Transverse colon (tissue), 4 donors: ENCODE results near the gene VASH2. TPM values are rescaled to one million over a fixed set of nuclear protein-coding genes. Genes with fewer than 3 reads are reported as not detected.

ENCODE experiments used
- DNase-seq: peaks from one replicate; pipeline ENCODE4 v3.0.0-alpha.2; 2019
- H3K27ac ChIP-seq, 4 donors: fragments of 200-600 bp; sonication (generic); 2 replicates each; pipeline ENCODE4 v1.5.1; 2016 to 2018; ENCODE audit warnings: inconsistent platforms in 4 of 4
- H3K27me3 ChIP-seq: fragments of 200-600 bp; sonication (generic); 2 replicates; pipeline ENCODE4 v1.5.1; 2017; ENCODE audit warnings: inconsistent platforms
- H3K36me3 ChIP-seq, 4 donors: fragments of 200-600 bp; sonication (generic); 2 replicates each; pipeline ENCODE4 v1.5.1; 2017 to 2019; ENCODE audit warnings: inconsistent platforms in 4 of 4
- H3K4me1 ChIP-seq, 4 donors: fragments of 200-600 bp; sonication (generic); 2 replicates each; pipeline ENCODE4 v1.5.1; 2017 to 2020; ENCODE audit warnings: inconsistent platforms in 4 of 4
- H3K4me3 ChIP-seq, 4 donors: fragments of 200-600 bp; sonication (generic); 1 replicate in 1 of 4; 2 replicates in 3 of 4; pipeline versions ENCODE4 v1.5.1 to v1.6.1; 2017 to 2019; ENCODE audit warnings: inconsistent platforms in 4 of 4
- H3K9me3 ChIP-seq, 2 donors: fragments of 200-600 bp; sonication (generic); 2 replicates each; pipeline ENCODE4 v1.5.1; 2017 to 2019; ENCODE audit warnings: inconsistent platforms in 2 of 2
- CTCF ChIP-seq, 5 experiments: fragments of 200-600 bp in 3 of 5; fragments of 450-650 bp in 2 of 5; sonication (generic) in 3 of 5; IDR thresholded peaks; 1 replicate in 2 of 5; 2 replicates in 3 of 5; pipeline ENCODE4 v1.5.1; 2016 to 2017; ENCODE audit warnings: antibody characterized with exemption in 5 of 5, inconsistent platforms in 3 of 5, mild to moderate bottlenecking in 2 of 5, moderate library complexity in 1 of 5
- EP300 ChIP-seq: sonication (generic); formaldehyde crosslinking; IDR thresholded peaks from one replicate; pipeline ENCODE4 v1.6.1; 2017; ENCODE audit warnings: antibody characterized with exemption, low read depth
- POLR2A ChIP-seq: fragments of 450-650 bp; IDR thresholded peaks from one replicate; pipeline ENCODE4 v1.6.1; 2016; ENCODE audit warnings: antibody characterized with exemption, mild to moderate bottlenecking, moderate library complexity
- POLR2AphosphoS5 ChIP-seq, 3 donors: sonication (generic); formaldehyde crosslinking; IDR thresholded peaks; one replicate each; pipeline ENCODE4 v1.6.1; 2016; ENCODE audit warnings: antibody characterized with exemption in 3 of 3
- WGBS, 2 donors: methylation state at CpG; one replicate each; pipeline ENCODE4 v1.1.5; 2018; ENCODE audit warnings: low coverage in 1 of 2; 5-methylcytosine and 5-hydroxymethylcytosine counted together
- in situ Hi-C, 4 donors: fragments of 200-750 bp; cut with MboI; loops; one replicate each; pipeline versions ENCODE4 v1.15.0 to v1.15.1; 2017; ENCODE audit warnings: low sequenced_read_pairs in 3 of 4, low pct_ligation_motif_present in 1 of 4, low pct_unique_long_range_greater_than_20kb in 1 of 4
- intact Hi-C: fragments of 100-400 bp; cut with DNase I; formaldehyde crosslinking; loops from one replicate; pipeline ENCODE4 v1.15.1; 2023; ENCODE audit warnings: low total_unique reads
- total RNA-seq, 4 donors: library from RNA; depleted of rRNA; stranded (reverse); fragments of >200 nt; gene quantifications; one replicate each; pipeline ENCODE4 v1.1.0, GENCODE V29; 2016

VASH2 gene
- total RNA-seq, 4 donors from 2014 or later, result 1.1 to 1.7 TPM; not detected in 2

- in situ Hi-C loops, result no loop called here
- Histone ChIP-seq H3K36me3 (no peaks in the 10 kb centered on the region), H3K4me1 (peaks cover 0 to 2% (median 0%) of the 10 kb centered on the region in 4 donors), H3K9me3 (no peaks in the 10 kb centered on the region), H3K27me3 (no peaks in the 10 kb centered on the region), H3K27ac (no peak overlapping the region), H3K4me3 (no peak overlapping the region)
- TF ChIP-seq POLR2A (no peak), POLR2AphosphoS5 (IDR thresholded peaks at IDR 0.05) (no peak), CTCF (IDR thresholded peaks at IDR 0.05) (no peak), EP300 (no peak)
- WGBS, 2 donors, result 84 to 88% methylated on average over 3 to 6 of the region's 6 CpGs
- DNase-seq, result no peak
- intact Hi-C loops, result no loop called here
Measured at GRCh38 chr1:212926372-212926771, 24.0 kb upstream of the VASH2 start.

- peaks cover 0 to 2% (median 0%) of the 10 kb centered on the region in 4 donors for H3K4me1 ChIP-seq
- H3K27ac ChIP-seq, result no peak overlapping the region
- no peak overlapping the region for H3K4me3 ChIP-seq
- H3K9me3 ChIP-seq, result no peaks in the 10 kb centered on the region
- in situ Hi-C loops, result no loop called here
- WGBS, 2 donors, result 53 to 55% methylated on average over 3 to 10 of the region's 10 CpGs
- intact Hi-C loops, result no loop called here
- no peaks in the 10 kb centered on the region for H3K27me3 ChIP-seq
- no peaks in the 10 kb centered on the region for H3K36me3 ChIP-seq
- no peak for DNase-seq
- TF ChIP-seq EP300, result no peak
- TF ChIP-seq CTCF (IDR thresholded peaks at IDR 0.05), result no peak
- TF ChIP-seq POLR2AphosphoS5 (IDR thresholded peaks at IDR 0.05), result no peak
- no peak for TF ChIP-seq POLR2A
Measured at GRCh38 chr1:212928323-212929291, 21.7 kb upstream of the VASH2 start.

GRCh38 chr1:212930986-212931678 lies 19.2 kb upstream of the VASH2 start:
- no peak overlapping the region for H3K27ac ChIP-seq
- H3K27me3 ChIP-seq, result no peaks in the 10 kb centered on the region
- no peak overlapping the region for H3K4me3 ChIP-seq
- TF ChIP-seq EP300, result no peak
- TF ChIP-seq POLR2A, result no peak
- TF ChIP-seq CTCF (IDR thresholded peaks at IDR 0.05), result no peak
- TF ChIP-seq POLR2AphosphoS5 (IDR thresholded peaks at IDR 0.05), result no peak
- in situ Hi-C loops, result no loop called here
- peaks cover 0 to 2% (median 0%) of the 10 kb centered on the region in 4 donors for H3K4me1 ChIP-seq
- no peaks in the 10 kb centered on the region for H3K36me3 ChIP-seq
- 69 to 76% methylated on average over 8 to 10 of the region's 10 CpGs for WGBS, 2 donors
- intact Hi-C loops, result no loop called here
- H3K9me3 ChIP-seq, result no peaks in the 10 kb centered on the region
- DNase-seq, result no peak

- WGBS, 2 donors, result 93 to 100% methylated on average over 1 of the region's 1 CpG
- in situ Hi-C loops, result no loop called here
- Histone ChIP-seq H3K4me3 (no peak overlapping the region), H3K27ac (no peak overlapping the region), H3K9me3 (no peaks in the 10 kb centered on the region), H3K27me3 (no peaks in the 10 kb centered on the region), H3K36me3 (no peaks in the 10 kb centered on the region), H3K4me1 (no peaks in the 10 kb centered on the region)
- intact Hi-C loops, result no loop called here
- DNase-seq, result no peak
- TF ChIP-seq EP300 (no peak), POLR2A (no peak), CTCF (IDR thresholded peaks at IDR 0.05) (no peak), POLR2AphosphoS5 (IDR thresholded peaks at IDR 0.05) (no peak)
Measured at GRCh38 chr1:212933815-212934471, 16.4 kb upstream of the VASH2 start.
